Adipose tissue (tissue), 3 donors: Measurements from ENCODE around the gene SLFN5. TPM values are rescaled to one million over a fixed set of nuclear protein-coding genes. Genes with fewer than 3 reads are reported as not detected.
"Not testable (repeated sequence)": the region's sequence is repeated elsewhere in the genome, so short reads cannot be mapped to it uniquely, and the experiment has no call there.

Experiments used
- H3K27ac ChIP-seq: one replicate; pipeline ENCODE4 v1.5.1; 2013; ENCODE audit warnings: low read depth, low read length
- WGBS, 3 donors: extraction: QIAGEN DNeasy Blood & Tissue Kit; methylation state at CpG; one replicate each; pipeline ENCODE4 v1.1.7; 2013; 5-methylcytosine and 5-hydroxymethylcytosine counted together
- polyA plus RNA-seq, 3 donors: library from polyadenylated mRNA; stranded (reverse); fragments of 200-250 nt; gene quantifications; one replicate each; pipeline ENCODE4 v1.2.3, GENCODE V29; 2013
- donor health status: healthy with polysubstance abuse.
- donor health status: Bipolar disorder and iron deficiency.
- donor health status: healthy.

Gene SLFN5
- polyA plus RNA-seq, 3 donors = 3.6 to 14.9 (median 11.9) TPM

- no peak overlapping the region for H3K27ac ChIP-seq
- WGBS, 3 donors = 56 to 80% (median 68%) methylated on average over 2 of the region's 2 CpGs
Measured at GRCh38 chr17:35238821-35239220, 4.1 kb upstream of the SLFN5 start.

- H3K27ac ChIP-seq = no peak overlapping the region
- 79 to 84% (median 81%) methylated on average over 4 of the region's 4 CpGs for WGBS, 3 donors
Measured at GRCh38 chr17:35239823-35240222, 3.0 kb upstream of the SLFN5 start.

- WGBS, 3 donors = 90 to 98% (median 91%) methylated on average over 8 of the region's 8 CpGs
- H3K27ac ChIP-seq = no peak overlapping the region
Measured at GRCh38 chr17:35240861-35241260, 2.0 kb upstream of the SLFN5 start.

- WGBS, 3 donors = 81 to 91% (median 85%) methylated on average over 19 of the region's 19 CpGs
- H3K27ac ChIP-seq = no peak overlapping the region
Measured at GRCh38 chr17:35241520-35241919, 1.4 kb upstream of the SLFN5 start.

- H3K27ac ChIP-seq = peak overlapping the region; percentile 85
- WGBS, 3 donors = 1 to 2% (median 1%) methylated on average over 43 of the region's 43 CpGs
Measured at GRCh38 chr17:35242158-35242804, 591 bp upstream of the SLFN5 start.

- WGBS, 3 donors = 2 to 16% (median 3%) methylated on average over 14 of the region's 14 CpGs
- peak overlapping the region; percentile 79 for H3K27ac ChIP-seq
Measured at GRCh38 chr17:35243561-35244340, 879 bp downstream of the SLFN5 start.

- H3K27ac ChIP-seq = no peak overlapping the region
- WGBS, 3 donors = 4 to 57% (median 6%) methylated on average over 13 of the region's 13 CpGs
Measured at GRCh38 chr17:35244341-35245195, 1.7 kb downstream of the SLFN5 start.

- 27 to 58% (median 49%) methylated on average over 1 of the region's 1 CpG for WGBS, 3 donors
- H3K27ac ChIP-seq = no peak overlapping the region
Measured at GRCh38 chr17:35245196-35245486, 2.3 kb downstream of the SLFN5 start.

- H3K27ac ChIP-seq = no peak overlapping the region
- 13 to 83% (median 21%) methylated on average over 2 of the region's 2 CpGs for WGBS, 3 donors
Measured at GRCh38 chr17:35252651-35253050, 9.8 kb downstream of the SLFN5 start.

GRCh38 chr17:35254107-35254773 is 11.4 kb downstream of the SLFN5 start:
- 40 to 63% (median 46%) methylated on average over 8 of the region's 8 CpGs for WGBS, 3 donors
- no peak overlapping the region for H3K27ac ChIP-seq

GRCh38 chr17:35255316-35255715 is 12.4 kb downstream of the SLFN5 start:
- no peak overlapping the region for H3K27ac ChIP-seq
- WGBS, 3 donors = 96 to 99% (median 97%) methylated on average over 4 of the region's 4 CpGs

- H3K27ac ChIP-seq = no peak overlapping the region
- 50 to 79% (median 67%) methylated on average over 5 of the region's 5 CpGs for WGBS, 3 donors
Measured at GRCh38 chr17:35256629-35257028, 13.8 kb downstream of the SLFN5 start.

- WGBS, 3 donors = 10 to 34% (median 33%) methylated on average over 4 of the region's 4 CpGs
- H3K27ac ChIP-seq = no peak overlapping the region
Measured at GRCh38 chr17:35257208-35257659, 14.4 kb downstream of the SLFN5 start.

- 83 to 91% (median 86%) methylated on average over 6 of the region's 6 CpGs for WGBS, 3 donors
- H3K27ac ChIP-seq = no peak overlapping the region
Measured at GRCh38 chr17:35259001-35259400, 16.1 kb downstream of the SLFN5 start.

- H3K27ac ChIP-seq = no peak overlapping the region
- WGBS, 3 donors = 95 to 97% (median 95%) methylated on average over 5 of the region's 5 CpGs
Measured at GRCh38 chr17:35265071-35265470, 22.2 kb downstream of the SLFN5 start.

- H3K27ac ChIP-seq = no peak overlapping the region
- 85 to 89% (median 87%) methylated on average over 11 of the region's 11 CpGs for WGBS, 3 donors
Measured at GRCh38 chr17:35265566-35266141, 22.8 kb downstream of the SLFN5 start.

- H3K27ac ChIP-seq = not testable (repeated sequence)
- 76 to 86% (median 77%) methylated on average over 12 to 13 of the region's 13 CpGs for whole genome bisulfite sequencing, 3 donors
Measured at GRCh38 chr17:35274167-35275066, 31.5 kb downstream of the SLFN5 start.
